GM18520 (cell line): Measurements from ENCODE around the gene SH3PXD2B.
"Not testable (repeated sequence)": the region's sequence is repeated elsewhere in the genome, so short reads cannot be mapped to it uniquely, and the experiment has no call there.

ENCODE experiments used
- ATAC-seq: cut with Tn5 transposase; IDR thresholded peaks from one replicate; pipeline ENCODE4 v1.9.1; 2021; ENCODE audit not compliant: unreplicated experiment

Gene SH3PXD2B

DNA sequence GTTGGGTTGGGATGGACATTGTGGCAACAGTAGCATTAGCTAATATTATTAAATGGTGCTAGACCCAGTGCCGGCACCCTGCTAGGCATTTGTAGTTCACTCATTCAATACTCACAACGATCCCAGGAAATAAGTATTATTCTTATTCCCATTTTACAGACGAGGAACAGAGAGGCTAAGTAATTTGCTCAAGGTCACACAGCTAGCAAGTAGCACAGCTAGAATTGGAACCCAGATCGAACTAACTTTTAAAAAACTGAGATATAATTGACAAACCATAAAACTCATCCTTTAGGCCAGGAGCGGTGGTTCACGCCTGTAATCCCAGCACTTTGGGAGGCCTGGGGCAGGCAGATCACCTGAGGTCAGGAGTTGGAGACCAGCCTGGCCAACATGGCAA is 79.5 kb downstream of the SH3PXD2B start:
- ATAC-seq = no peak

DNA sequence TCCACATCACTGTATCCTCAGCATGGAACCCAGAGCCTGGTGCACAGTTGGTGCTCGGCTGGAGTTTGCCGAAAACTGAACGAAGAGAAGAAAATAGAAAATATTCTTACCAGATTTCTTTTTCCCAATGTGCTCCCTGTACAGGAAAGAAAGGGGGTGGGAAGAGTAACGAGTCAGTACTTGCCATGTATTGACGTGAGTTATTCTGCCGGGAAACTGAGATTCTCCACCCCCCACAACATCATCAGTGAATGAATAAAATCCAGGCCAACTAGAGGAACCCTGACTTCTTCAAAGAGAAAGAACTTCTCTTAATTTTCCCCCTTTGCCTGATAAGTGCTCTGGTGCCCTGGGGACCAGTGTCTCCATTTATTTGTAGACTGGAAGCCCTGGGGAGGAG is 80.6 kb downstream of the SH3PXD2B start:
- ATAC-seq = no peak

DNA sequence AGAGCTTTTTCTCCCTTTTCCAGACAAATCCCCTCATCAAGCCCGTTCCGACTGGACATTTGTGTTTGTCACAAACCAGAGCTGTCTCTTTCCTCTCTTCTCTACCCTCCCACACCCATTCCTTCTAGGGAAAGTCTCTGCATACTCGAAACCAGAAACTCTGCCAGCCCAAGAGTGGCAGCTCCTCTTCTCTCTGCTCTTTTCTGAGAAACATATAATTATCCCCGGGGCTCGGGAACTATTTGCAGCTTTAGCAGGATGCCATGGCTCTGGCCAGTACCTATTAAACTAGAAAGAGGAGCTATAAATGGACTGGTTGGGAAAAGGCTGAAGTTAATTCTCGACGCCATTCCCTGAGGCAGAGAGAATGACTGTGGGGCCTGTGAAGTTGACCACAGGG is 82.6 kb downstream of the SH3PXD2B start:
- ATAC-seq = no peak

DNA sequence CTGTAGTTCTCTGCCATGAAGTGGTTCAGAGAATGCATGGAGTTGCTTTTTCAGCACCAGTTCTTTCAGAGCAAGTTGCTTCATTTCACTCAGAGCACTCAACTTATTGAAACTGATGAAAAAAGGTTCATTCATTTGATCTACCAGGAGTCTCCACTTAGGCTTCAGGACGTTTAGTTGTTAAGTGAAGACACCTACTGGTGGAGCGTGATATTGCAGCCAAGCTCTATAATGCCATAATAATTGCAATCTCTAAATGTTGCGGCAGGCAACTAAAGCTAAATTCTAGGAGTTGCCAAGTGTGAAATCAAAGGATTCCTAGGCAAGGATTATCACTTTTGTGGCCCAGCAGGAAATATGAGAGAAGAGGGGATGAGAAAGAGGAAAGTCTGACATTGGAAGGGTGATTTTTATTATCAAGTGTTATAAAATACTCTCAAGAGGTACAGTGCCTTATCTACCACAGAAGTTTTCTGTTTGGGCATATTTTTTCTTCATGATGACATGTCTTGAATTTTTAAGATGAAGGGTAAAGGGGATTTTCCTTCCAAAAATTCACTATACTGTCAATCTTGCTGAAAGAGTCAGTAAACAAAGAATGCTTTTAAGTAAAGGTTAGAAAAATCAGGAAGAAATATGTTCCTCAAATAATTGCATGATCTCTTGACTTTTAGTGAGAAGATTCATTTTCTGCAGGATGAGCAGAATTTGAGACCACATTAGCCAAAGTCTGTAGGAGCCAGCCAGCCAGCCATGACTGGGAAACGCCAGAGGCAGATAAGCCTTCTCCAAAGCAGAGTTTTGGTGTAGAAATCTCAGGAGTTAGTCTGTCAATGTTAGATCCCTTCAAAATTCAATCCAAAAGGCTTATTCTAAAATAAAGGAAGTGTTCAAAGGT is 83.4 kb downstream of the SH3PXD2B start:
- ATAC-seq = no peak

DNA sequence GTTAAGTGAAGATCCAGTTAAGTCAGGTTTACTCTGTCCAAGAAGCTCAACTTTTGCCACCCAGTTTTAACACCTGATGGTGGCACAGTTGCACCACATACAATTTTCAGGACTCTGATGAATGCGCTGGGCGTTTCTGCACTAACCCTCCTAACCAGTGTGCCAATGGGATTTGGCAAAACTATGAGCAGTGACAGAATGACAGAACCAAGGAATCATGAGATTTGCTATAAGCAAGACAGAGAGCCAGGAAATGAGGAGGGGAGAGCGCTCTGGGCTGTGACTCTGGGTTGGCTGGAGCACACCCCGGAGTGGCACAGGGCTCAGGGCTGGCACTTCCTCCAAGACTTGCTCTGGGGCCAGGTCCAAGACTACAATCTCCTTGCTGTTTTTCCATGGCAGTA is 84.1 kb downstream of the SH3PXD2B start:
- no peak for ATAC-seq

DNA sequence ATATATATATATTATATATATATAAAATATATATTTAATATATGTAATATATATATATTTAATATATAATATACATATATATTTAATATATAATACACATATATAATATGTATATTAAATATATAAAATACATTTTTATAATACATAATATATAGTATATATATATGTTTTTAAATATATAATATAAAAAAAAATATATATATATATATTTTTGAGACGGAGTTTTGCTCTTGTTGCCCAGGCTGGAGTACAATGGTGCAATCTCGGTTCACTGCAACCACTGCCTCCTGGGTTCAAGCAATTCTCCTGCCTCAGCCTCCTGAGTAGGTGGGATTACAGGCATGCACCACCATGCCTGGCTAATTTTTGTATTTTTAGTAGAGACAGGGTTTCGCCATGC is 85.6 kb downstream of the SH3PXD2B start:
- not testable (repeated sequence) for ATAC-seq

DNA sequence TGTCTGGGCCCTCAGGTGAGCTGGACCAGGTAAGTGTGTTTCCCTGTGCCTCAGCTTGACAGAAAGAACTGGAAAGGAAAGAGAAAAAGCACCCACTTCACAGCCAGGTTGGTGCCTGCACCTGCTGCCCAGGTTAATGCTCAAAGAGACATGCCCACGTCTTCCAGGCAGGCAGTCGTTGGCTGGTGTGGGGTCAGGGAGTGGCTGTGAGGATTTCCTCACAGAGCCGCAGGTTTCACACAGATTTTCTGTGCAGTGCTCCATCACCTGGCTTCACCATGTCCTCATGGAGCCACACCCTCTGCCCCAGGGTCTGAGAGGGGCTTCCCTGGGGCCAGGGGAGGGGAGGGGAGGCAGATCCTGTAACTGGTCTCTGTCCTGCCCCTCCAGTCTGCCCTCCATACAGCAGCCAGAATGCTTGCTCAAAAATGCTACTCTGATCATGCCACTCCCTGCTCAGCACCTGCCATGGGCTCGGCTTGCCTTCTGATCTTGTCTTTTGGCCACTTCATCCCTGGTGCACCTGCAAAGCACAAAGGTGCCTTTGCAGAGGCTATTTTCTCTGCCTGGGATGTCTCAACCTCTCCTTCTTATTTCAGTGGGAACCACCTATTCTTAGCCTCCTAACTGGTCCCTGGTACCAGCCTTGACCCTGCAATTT is 88.2 kb downstream of the SH3PXD2B start:
- ATAC-seq = no peak

DNA sequence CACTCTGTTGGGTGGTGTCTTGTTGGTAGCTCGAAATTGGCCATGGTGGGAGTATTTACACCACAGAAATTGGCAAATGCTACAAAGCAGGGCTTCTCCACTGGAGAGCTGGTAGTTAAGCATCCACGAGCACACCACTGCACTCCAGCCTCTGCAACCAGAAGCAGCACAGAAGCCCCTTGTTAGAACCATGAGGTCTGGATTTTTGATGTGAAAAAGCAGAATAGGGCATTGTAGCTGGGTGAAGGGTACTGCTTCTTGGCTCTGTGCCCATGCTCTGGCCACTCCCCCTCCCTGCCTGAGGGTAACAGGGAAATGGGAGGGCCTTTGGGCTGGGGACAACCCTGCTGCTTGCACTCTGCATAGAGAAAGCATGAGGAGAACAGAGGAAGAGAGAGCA is 89.6 kb downstream of the SH3PXD2B start:
- no peak for ATAC-seq

DNA sequence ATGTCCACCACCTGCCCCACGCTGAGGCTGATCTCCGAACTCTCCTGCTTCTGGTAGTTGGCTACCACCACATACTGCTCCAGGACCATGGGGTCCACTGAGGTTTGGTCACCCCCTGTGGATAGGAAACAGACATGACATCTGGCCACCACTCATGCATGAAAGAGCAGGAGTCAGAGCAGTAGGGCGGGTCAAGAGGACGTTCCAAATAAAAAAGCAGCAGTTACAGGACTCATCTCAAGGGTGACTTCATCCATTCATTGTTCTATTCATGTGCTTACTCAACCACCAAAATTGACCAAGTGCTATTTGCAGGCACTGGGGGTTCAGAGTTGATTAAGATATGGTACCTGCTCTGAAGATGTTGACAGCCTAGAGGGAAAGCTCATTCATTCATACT is 91.6 kb downstream of the SH3PXD2B start:
- no peak for ATAC-seq

DNA sequence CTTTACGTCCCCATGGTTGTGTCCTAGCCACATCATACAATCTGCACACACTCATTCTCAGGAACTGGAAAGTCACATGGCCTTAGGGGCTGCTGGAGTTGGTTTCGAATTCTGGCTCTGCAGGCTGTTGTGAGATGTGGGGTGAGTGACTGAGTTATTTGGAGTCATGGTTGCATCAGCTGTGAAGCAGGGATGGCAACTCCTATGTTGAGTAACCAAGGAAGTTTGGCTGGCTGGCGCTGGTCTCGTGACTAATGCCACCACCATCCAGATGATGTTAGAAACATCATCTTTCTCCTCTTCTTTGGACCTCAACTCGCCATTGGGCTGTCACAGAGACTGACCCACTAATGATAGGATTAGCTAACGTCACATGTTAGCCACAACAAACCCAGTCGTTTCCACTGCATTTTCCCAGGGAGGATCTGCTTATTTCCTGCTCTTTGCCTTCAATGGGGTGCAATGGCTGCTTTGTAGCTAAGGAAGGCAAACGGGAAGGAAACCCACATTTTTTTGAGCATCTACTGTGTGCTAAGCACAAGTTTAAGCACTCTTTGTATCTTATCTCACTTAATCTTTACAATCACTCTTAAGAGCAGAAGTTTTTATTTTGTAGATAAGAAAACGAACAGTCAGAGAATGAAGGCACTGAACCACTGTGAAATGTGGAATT is 92.6 kb downstream of the SH3PXD2B start:
- ATAC-seq = peak; percentile 61

DNA sequence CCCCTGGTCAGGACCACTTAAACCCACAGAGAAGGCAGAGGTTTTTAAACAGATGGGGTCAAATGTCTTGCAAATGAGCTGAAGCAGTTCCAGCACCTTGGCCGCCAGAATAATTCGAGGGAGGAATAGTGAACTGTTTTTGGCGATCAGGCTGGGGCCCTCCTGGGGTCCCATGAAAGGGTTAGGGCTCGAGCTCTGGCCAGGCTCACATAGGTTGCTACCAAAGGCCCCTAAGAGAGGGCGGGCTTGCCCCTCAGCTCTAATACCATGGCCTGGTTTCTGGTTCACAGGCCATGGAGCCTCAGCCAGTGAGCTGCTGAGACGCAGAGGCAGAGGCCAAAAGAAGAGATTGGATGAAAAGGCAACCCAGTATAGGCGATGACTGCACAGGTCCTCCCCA is 96.0 kb downstream of the SH3PXD2B start:
- no peak for ATAC-seq

DNA sequence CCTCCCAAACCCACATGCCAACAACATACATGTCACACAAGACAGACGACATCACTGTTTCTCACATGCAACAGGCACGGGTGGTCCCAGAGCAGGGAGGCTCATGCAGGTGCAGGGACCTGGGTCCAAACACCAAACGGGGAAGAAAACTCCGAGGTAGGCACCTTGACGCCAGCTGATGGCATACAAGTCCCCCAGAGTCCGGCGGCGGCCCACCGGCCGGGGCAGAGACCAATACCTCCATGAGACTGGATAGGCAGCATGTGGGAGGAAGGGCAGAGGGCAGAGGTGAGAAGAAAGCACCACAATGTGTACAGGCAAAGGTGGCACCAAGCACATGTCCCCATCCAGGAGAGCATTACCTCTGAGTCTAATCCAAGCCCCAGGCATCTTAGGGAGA is 97.8 kb downstream of the SH3PXD2B start:
- no peak for ATAC-seq

DNA sequence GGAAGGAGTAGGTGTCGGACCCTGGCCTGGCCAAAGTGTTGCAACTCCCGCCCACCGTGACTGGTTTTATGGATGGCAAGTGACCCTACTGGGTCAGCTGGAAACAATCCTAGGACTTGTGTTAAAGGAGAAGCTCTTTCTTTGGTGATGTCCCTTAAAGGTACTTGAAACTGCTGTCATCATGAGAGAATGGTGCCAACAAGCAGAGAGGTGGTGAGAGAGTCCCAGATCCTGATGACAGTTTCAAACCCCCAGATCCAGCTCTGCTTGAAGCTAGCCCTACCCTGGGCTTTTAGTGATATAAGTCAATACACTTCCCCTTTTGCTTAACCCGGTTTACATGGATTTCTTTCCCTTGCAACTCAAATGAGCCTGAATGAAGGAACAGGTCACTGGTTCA is 98.3 kb downstream of the SH3PXD2B start:
- ATAC-seq = no peak

DNA sequence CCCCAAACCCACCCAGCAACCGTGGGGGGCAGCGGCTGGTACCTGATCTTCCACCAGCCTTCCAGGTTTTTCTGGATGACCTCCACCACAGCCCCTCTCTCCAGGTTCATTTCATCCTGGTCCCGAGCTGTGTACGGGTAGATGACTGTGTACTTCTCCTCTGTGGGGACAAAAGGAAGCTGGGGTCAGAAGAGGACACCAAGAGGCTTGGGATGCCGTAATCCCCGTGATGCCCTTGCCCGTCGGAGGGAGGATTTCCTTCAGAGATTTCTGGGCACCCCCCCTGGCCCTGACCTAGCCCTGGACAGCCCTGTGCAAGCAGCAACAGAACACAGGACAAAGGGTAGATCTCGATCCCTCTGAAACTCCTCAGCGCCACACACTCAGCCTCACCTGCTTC is 100.5 kb downstream of the SH3PXD2B start:
- ATAC-seq = no peak

DNA sequence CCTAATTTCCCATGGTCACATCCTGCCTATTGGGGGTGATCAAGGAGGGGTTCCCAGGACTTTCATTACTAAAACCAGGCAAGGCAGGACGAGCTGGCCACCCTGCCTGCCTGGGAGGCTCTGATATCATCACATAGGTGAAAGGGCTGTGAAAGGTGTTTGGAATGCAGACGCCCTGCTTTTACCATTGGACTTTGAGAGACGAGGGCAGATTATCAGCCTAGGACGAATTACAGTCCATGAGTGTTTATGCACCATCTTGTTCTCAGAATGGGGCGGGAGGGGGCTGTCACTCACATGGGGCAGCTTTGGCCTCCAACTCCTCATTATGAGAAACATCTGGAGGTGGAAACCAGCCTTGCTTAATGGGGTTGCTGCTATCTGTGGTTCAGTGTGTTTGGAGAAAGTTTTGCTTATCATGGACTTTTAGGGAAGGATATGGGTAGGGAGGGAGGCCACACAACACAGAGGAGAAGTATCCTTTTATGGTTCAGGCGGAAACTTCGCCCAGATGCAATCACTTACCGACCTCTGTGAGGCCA is 101.0 kb downstream of the SH3PXD2B start:
- ATAC-seq = no peak

DNA sequence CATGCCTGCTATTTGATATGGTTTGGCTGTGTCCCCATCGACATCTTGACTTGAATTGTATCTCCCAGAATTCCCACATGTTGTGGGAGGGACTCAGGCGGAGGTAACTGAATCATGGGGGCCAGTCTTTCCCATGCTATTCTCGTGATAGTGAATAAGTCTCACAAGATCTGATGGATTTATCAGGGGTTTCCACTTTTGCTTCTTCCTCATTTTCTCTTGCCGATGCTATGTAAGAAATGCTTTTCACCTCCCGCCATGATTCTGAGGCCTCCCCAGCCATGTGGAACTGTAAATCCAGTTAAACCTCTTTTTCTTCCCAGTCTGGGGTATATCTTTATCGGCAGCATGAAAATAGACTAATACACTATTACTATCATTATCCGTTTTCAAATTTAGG is 101.8 kb downstream of the SH3PXD2B start:
- not testable (repeated sequence) for ATAC-seq

DNA sequence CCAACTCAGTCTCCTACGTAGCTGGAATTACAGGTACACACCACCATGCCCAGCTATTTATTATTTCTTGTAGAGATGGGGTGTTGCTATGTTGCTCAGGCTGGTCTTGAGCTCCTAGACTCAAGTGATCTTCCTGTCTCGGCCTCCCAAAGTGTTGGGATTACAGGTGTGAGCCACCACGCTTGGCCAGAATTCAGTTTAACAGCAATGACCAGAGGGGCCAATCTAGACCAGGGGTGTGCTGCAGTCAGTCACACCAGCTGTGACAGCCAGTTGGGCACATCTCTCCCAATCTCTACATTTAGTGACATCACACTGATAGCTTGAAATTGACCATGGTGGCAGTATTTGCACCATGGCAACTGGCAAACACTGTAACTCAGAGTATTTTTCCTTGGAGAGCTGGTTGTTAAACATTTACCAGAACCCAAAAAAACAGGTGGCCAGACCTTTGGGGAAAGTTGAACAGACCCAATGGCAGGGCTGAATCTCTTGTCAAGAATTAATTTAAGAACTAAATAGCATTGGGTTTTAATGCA is 103.0 kb downstream of the SH3PXD2B start:
- no peak for ATAC-seq

DNA sequence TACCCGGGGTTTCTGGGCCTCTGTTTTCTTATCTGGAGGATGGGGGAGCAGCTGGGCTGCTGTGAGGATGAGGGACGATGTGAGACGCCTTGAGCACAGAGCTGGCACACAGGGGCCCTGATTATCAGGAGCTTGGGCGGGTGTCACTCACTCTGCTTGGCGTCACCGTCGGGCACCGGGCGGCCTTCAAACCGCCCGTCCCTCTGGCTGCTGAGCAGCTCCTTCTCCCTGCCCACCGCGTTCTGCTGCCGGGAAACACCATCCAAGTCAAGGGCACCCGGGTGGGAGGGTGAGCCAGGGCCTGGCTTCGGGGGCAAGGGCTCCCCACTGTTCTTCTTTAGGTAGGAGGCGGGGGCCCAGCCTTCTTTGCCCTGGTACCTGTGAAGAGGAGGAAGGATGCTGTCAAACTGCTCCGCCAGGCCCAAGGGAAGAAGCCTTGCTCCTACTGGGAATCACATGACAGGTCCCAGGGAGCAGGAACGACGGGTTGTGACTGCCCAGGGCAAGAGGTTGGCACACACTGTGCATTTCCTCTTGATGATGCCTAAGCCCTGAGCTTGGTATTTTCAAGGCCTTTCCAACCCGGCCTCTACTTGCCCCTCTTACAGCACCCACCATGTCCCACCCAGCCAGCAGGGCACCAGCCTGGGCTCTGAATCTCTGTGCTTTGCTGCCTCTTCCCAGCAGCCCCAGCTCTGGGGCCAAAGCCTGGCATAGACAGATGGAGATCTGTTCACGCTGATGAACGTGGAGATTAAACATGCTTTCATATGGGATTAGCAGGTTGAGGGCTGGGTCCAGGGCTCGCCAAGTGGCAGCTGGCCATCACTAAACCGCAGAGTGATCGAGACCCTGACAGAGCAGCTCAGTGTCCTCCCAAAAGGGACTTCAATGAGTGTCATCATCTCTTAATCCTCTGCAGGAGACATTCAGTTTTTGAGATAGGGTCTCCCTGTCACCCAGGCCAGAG is 103.8 kb downstream of the SH3PXD2B start:
- no peak for ATAC-seq

DNA sequence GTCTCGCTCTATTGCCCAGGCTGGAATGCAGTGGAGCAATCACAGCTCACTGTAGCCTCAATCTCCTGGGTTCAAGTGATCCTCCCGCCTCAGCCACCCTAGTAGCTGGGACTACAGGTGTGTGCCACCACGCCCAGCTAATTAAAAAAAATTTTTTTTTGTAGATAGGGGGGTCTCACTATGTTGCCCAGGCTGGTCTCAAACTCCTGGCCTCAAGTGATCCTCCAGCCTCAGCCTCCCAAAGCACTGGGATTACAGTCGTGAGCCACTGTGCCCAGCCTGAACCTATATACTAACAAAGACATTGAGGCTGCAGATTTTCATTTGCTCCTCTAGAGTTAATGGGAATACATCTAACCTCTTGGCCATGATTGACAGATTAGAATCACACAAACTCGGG is 105.6 kb downstream of the SH3PXD2B start:
- not testable (repeated sequence) for ATAC-seq

DNA sequence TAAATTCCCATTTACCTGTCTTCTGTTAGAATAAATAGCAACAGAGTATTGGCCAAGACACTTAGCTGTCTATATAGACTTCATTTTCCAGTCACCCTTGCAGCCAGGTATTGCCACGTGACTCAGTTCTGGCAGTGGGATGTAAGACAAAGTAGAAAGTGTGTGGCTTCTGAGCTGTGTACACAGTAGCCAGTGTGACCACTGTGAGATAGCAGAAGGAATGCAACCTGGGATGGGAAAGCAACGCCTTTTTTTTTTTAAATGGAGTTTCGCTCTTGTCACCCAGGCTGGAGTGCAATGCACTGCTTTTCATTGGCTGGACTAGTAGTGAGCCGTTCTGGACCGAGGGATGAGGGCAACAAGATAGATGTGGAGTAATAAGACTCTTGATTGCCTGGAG is 106.2 kb downstream of the SH3PXD2B start:
- ATAC-seq = no peak
